H9 (cell line): ENCODE data around the gene NAPB. TPM values are rescaled to one million over a fixed set of nuclear protein-coding genes. Genes with fewer than 3 reads are reported as not detected.

Experiments
- DNase-seq: peaks from one replicate; pipeline ENCODE4 v3.0.0-alpha.2; 2017
- H2AFZ ChIP-seq: one replicate; pipeline ENCODE4 v1.6.1; 2013; ENCODE audit warnings: mild to moderate bottlenecking, low read length, control low read depth, moderate library complexity
- H2AK5ac ChIP-seq: 2 replicates; pipeline ENCODE4 v1.6.1; 2013; ENCODE audit warnings: low read length, control low read depth, mixed read lengths; ENCODE audit not compliant: insufficient read length
- H2BK120ac ChIP-seq: one replicate; pipeline ENCODE4 v1.6.1; 2013; ENCODE audit warnings: low read depth, mild to moderate bottlenecking, low read length, control low read depth, inconsistent platforms; ENCODE audit not compliant: poor library complexity, severe bottlenecking
- H2BK12ac ChIP-seq: 2 replicates; pipeline ENCODE4 v1.6.1; 2013; ENCODE audit warnings: low read length, control low read depth, mixed read lengths, low read depth; ENCODE audit not compliant: insufficient read length
- H2BK15ac ChIP-seq: 2 replicates; pipeline ENCODE4 v1.6.1; 2013; ENCODE audit warnings: low read depth, low read length, control low read depth
- H2BK20ac ChIP-seq: one replicate; pipeline ENCODE4 v1.6.1; 2013; ENCODE audit warnings: low read depth, mild to moderate bottlenecking, low read length, control low read depth, inconsistent platforms; ENCODE audit not compliant: poor library complexity, severe bottlenecking
- H2BK5ac ChIP-seq: 2 replicates; pipeline ENCODE4 v1.6.1; 2013; ENCODE audit warnings: low read length, control low read depth, mixed read lengths; ENCODE audit not compliant: insufficient read length
- H3K14ac ChIP-seq: 2 replicates; pipeline ENCODE4 v1.6.1; 2013; ENCODE audit warnings: low read length, control low read depth; ENCODE audit not compliant: insufficient read depth
- H3K18ac ChIP-seq: 2 replicates; pipeline ENCODE4 v1.6.1; 2013; ENCODE audit warnings: low read depth, mild to moderate bottlenecking, mixed read lengths, low read length, control low read depth; ENCODE audit not compliant: insufficient read length
- H3K23ac ChIP-seq: 2 replicates; pipeline ENCODE4 v1.6.1; 2013; ENCODE audit warnings: low read length, control low read depth, mixed read lengths, low read depth; ENCODE audit not compliant: insufficient read length
- H3K23me2 ChIP-seq: 2 replicates; pipeline ENCODE4 v1.6.1; 2013; ENCODE audit warnings: low read depth, mild to moderate bottlenecking, mixed read lengths, low read length, control low read depth; ENCODE audit not compliant: insufficient read length, poor library complexity, severe bottlenecking
- H3K27ac ChIP-seq: 2 replicates; pipeline ENCODE4 v1.5.1; 2013; ENCODE audit warnings: low read length, control low read depth, mixed read lengths, low read depth; ENCODE audit not compliant: insufficient read length
- H3K27me3 ChIP-seq: 2 replicates; pipeline ENCODE4 v1.6.1; 2013; ENCODE audit warnings: low read length, control low read depth, inconsistent platforms; ENCODE audit not compliant: insufficient read depth
- H3K4ac ChIP-seq: 2 replicates; pipeline ENCODE4 v1.6.1; 2013; ENCODE audit warnings: low read depth, mild to moderate bottlenecking, control low read depth, inconsistent platforms, low read length, moderate library complexity
- H3K4me1 ChIP-seq: 2 replicates; pipeline ENCODE4 v1.6.1; 2013; ENCODE audit warnings: low read length, control low read depth, inconsistent platforms; ENCODE audit not compliant: insufficient read depth
- H3K4me2 ChIP-seq: 2 replicates; pipeline ENCODE4 v1.6.1; 2013; ENCODE audit warnings: low read length, control low read depth, mixed read lengths; ENCODE audit not compliant: insufficient read length, insufficient read depth
- H3K56ac ChIP-seq: 2 replicates; pipeline ENCODE4 v1.6.1; 2013; ENCODE audit warnings: low read depth, mild to moderate bottlenecking, mixed read lengths, low read length, control low read depth; ENCODE audit not compliant: insufficient read length
- H3K79me1 ChIP-seq: 2 replicates; pipeline ENCODE4 v1.6.1; 2013; ENCODE audit warnings: low read depth, mild to moderate bottlenecking, moderate library complexity, low read length, control low read depth, inconsistent platforms; ENCODE audit not compliant: insufficient read depth, poor library complexity, severe bottlenecking
- H3K79me2 ChIP-seq: 2 replicates; pipeline ENCODE4 v1.6.1; 2013; ENCODE audit warnings: low read length, control low read depth, inconsistent platforms; ENCODE audit not compliant: insufficient read depth
- H3K9ac ChIP-seq: 2 replicates; pipeline ENCODE4 v1.6.1; 2013; ENCODE audit warnings: low read length, control low read depth, mixed read lengths; ENCODE audit not compliant: insufficient read length; ENCODE audit errors: extremely low read depth
- H3K9me3 ChIP-seq: one replicate; pipeline ENCODE4 v1.6.1; 2013; ENCODE audit warnings: low read depth, low read length, inconsistent platforms; ENCODE audit not compliant: control insufficient read depth
- H3T11ph ChIP-seq: one replicate; pipeline ENCODE4 v1.6.1; 2013; ENCODE audit warnings: mild to moderate bottlenecking, low read length, control low read depth, inconsistent platforms
- H4K20me1 ChIP-seq: one replicate; pipeline ENCODE4 v1.6.1; 2013; ENCODE audit not compliant: control insufficient read depth, insufficient read length, insufficient read depth
- H4K5ac ChIP-seq: 2 replicates; pipeline ENCODE4 v1.6.1; 2013; ENCODE audit warnings: low read depth, mild to moderate bottlenecking, mixed read lengths, low read length, control low read depth; ENCODE audit not compliant: insufficient read length
- H4K8ac ChIP-seq: replicated peaks from 2 replicates; pipeline ENCODE4 v1.6.1; 2013; ENCODE audit warnings: low read length, control low read depth, mixed read lengths, low read depth; ENCODE audit not compliant: insufficient read length
- H4K91ac ChIP-seq: 2 replicates; pipeline ENCODE4 v1.6.1; 2013; ENCODE audit warnings: low read depth, mild to moderate bottlenecking, moderate library complexity, mixed read lengths, low read length, control low read depth; ENCODE audit not compliant: insufficient read length
- H3K27ac Mint-ChIP-seq, 3 experiments: 2 replicates in 2 of 3; 3 replicates in 1 of 3; pipeline ENCODE4 v1.8.0; 2020 to 2021; ENCODE audit warnings: mixed read lengths in 3 of 3, mild to moderate bottlenecking in 1 of 3, moderate library complexity in 1 of 3
- H3K27me3 Mint-ChIP-seq: 2 replicates; pipeline ENCODE4 v1.8.0; 2021; ENCODE audit warnings: low read depth, mild to moderate bottlenecking, moderate library complexity, mixed read lengths
- H3K36me3 Mint-ChIP-seq, 3 experiments: 2 replicates in 2 of 3; 3 replicates in 1 of 3; pipeline ENCODE4 v1.8.0; 2020 to 2021; ENCODE audit warnings: low read depth in 3 of 3, mixed read lengths in 3 of 3; ENCODE audit not compliant: insufficient read depth in 1 of 3
- H3K4me1 Mint-ChIP-seq, 2 experiments: 2 replicates each; pipeline ENCODE4 v1.8.0; 2020; ENCODE audit warnings: mixed read lengths in 2 of 2
- H3K4me3 Mint-ChIP-seq, 2 experiments: 2 replicates in 1 of 2; 3 replicates in 1 of 2; pipeline ENCODE4 v1.8.0; 2020 to 2021; ENCODE audit warnings: mild to moderate bottlenecking in 2 of 2, mixed read lengths in 2 of 2, moderate library complexity in 1 of 2
- H3K9me3 Mint-ChIP-seq, 2 experiments: 2 replicates in 1 of 2; 3 replicates in 1 of 2; pipeline ENCODE4 v1.8.0; 2020; ENCODE audit warnings: mild to moderate bottlenecking in 2 of 2, mixed read lengths in 2 of 2, moderate library complexity in 1 of 2
- CTCF ChIP-seq: fragments of 200-600 bp; sonication (generic); conservative IDR thresholded peaks from 3 replicates; pipeline ENCODE4 v1.8.0; 2021; ENCODE audit warnings: antibody characterized with exemption, mild to moderate bottlenecking
- WGBS: extraction: QIAGEN DNeasy Blood & Tissue Kit; methylation state at CpG from one replicate; pipeline ENCODE4 v1.1.7; 2013; ENCODE audit warnings: missing lambda C conversion rate, low lambda C conversion rate, mixed read lengths; ENCODE audit not compliant: insufficient read length; ENCODE audit errors: extremely low coverage; 5-methylcytosine and 5-hydroxymethylcytosine counted together
- total RNA-seq: library from RNA; stranded (reverse); gene quantifications from 2 replicates; pipeline ENCODE4 v1.2.1, GENCODE V29; 2021

NAPB gene
- total RNA-seq, 1 experiment from 2014 or later = 10.4 TPM

- H3K36me3 Mint-ChIP-seq = no peaks in the 10 kb centered on the region; a peak in 1 of 7 replicates
- no peak overlapping the region for H4K8ac ChIP-seq
- no peak overlapping the region for H3T11ph ChIP-seq
- H3K18ac ChIP-seq = no peak overlapping the region
- no peaks in the 10 kb centered on the region for H3K79me2 ChIP-seq
- H3K4ac ChIP-seq = no peak overlapping the region
- H3K27ac Mint-ChIP-seq = no peak overlapping the region
- no CpG with 5 or more reads among the region's 5 CpGs for WGBS
- no peak for TF ChIP-seq CTCF
- H4K20me1 ChIP-seq = no peaks in the 10 kb centered on the region
- H2BK120ac ChIP-seq = no peak overlapping the region
- no peak overlapping the region for H3K4me2 ChIP-seq
- no peaks in the 10 kb centered on the region for H3K4me1 ChIP-seq
- H3K56ac ChIP-seq = no peak overlapping the region
- H3K79me1 ChIP-seq = no peaks in the 10 kb centered on the region
- no peak overlapping the region for H3K23ac ChIP-seq
- no peaks in the 10 kb centered on the region for H3K23me2 ChIP-seq
- H2BK15ac ChIP-seq = no peak overlapping the region
- no peak for DNase-seq
- H3K4me1 Mint-ChIP-seq = peaks cover 8 to 10% of the 10 kb centered on the region in 2 experiments
- H3K27ac ChIP-seq = no peak overlapping the region
- no peak overlapping the region for H2BK20ac ChIP-seq
- H3K27me3 Mint-ChIP-seq = peaks cover 7% of the 10 kb centered on the region; the same call in 1 of the 2 replicates
- H4K91ac ChIP-seq = no peak overlapping the region
- no peak overlapping the region for H3K9ac ChIP-seq
- H3K9me3 ChIP-seq = no peaks in the 10 kb centered on the region
- no peak overlapping the region for H2AFZ ChIP-seq
- no peak overlapping the region for H2BK12ac ChIP-seq
- H4K5ac ChIP-seq = no peak overlapping the region
- no peak overlapping the region for H2AK5ac ChIP-seq
- H3K14ac ChIP-seq = no peak overlapping the region
- H3K27me3 ChIP-seq = no peaks in the 10 kb centered on the region
- no peak overlapping the region for H2BK5ac ChIP-seq
- no peaks in the 10 kb centered on the region for H3K9me3 Mint-ChIP-seq
- no peak overlapping the region for H3K4me3 Mint-ChIP-seq
These were observed 84.8 kb downstream of the NAPB start for GRCh38 chr20:23336476-23336875.
